Osteoblast (primary cell): ENCODE results near the gene FRMD4A. TPM values are rescaled to one million over a fixed set of nuclear protein-coding genes. Genes with fewer than 3 reads are reported as not detected.

Experiments used
- DNase-seq: peaks from one replicate; pipeline ENCODE4 v3.0.0; 2011; ENCODE audit warnings: low spot score, mixed read lengths; ENCODE audit not compliant: insufficient read length; ENCODE audit errors: missing footprints
- H2AFZ ChIP-seq: 2 replicates; pipeline ENCODE4 v1.6.0; 2011; ENCODE audit warnings: mild to moderate bottlenecking, low read length
- H3K27ac ChIP-seq: 2 replicates; pipeline ENCODE4 v1.5.1; 2011; ENCODE audit warnings: mild to moderate bottlenecking, low read depth, low read length, moderate library complexity
- H3K27me3 ChIP-seq: 2 replicates; pipeline ENCODE4 v1.6.0; 2012; ENCODE audit warnings: mild to moderate bottlenecking, control low read depth, inconsistent platforms, low read length, moderate library complexity; ENCODE audit not compliant: insufficient read depth
- H3K36me3 ChIP-seq: 2 replicates; pipeline ENCODE4 v1.5.1; 2011; ENCODE audit warnings: mild to moderate bottlenecking, low read length, control low read depth, moderate library complexity; ENCODE audit not compliant: insufficient read depth
- H3K4me1 ChIP-seq: 2 replicates; pipeline ENCODE4 v1.5.1; 2011; ENCODE audit warnings: mild to moderate bottlenecking, low read length, control low read depth, moderate library complexity; ENCODE audit not compliant: insufficient read depth
- H3K4me2 ChIP-seq: 2 replicates; pipeline ENCODE4 v1.6.0; 2011; ENCODE audit warnings: mild to moderate bottlenecking, low read length; ENCODE audit not compliant: insufficient read depth
- H3K4me3 ChIP-seq: fragments of 200-600 bp; sonication (generic); 3 replicates; pipeline ENCODE4 v1.5.1; 2012; ENCODE audit warnings: mild to moderate bottlenecking, low read length, inconsistent platforms; ENCODE audit not compliant: insufficient read depth
- H3K79me2 ChIP-seq: 2 replicates; pipeline ENCODE4 v1.6.0; 2012; ENCODE audit warnings: mild to moderate bottlenecking, low read length, control low read depth, inconsistent platforms; ENCODE audit not compliant: insufficient read depth
- H3K9me3 ChIP-seq: 2 replicates; pipeline ENCODE4 v1.5.1; 2011; ENCODE audit warnings: low read depth, low read length, control low read depth
- H4K20me1 ChIP-seq: 2 replicates; pipeline ENCODE4 v1.6.0; 2012; ENCODE audit warnings: mild to moderate bottlenecking, low read length, control low read depth; ENCODE audit not compliant: insufficient read depth
- total RNA-seq: library from RNA; depleted of rRNA; stranded (reverse); fragments of >200 nt; gene quantifications from 2 replicates; pipeline ENCODE4 v1.2.3, GENCODE V29; 2012
- TF ChIP-seq, protein P1 (sequence below): IDR thresholded peaks from 2 replicates; pipeline ENCODE4 v1.5.1; 2011; ENCODE audit warnings: mild to moderate bottlenecking, low read depth, low read length, moderate library complexity; ENCODE audit errors: extremely low read depth

The FRMD4A gene
- total RNA-seq, 1 donor: 41.3 TPM

DNA sequence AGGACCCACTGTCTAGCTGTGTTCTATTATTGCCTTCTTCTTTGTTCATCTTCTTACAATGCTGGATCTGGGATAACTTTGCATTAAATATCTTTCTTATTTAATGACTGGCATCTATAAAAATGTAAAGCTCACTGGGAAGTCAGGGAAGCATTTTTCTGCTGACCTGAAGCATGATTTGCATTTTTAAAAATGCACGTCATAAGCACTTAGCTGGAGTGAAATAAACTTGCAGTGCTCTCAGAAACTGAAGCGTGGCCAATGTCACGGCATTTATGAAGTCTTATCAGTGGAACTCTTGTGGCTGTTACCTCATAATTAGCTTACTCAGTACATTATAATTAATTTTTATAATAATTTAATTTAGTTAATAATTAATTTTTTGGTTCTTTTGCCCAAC, 59.1 kb downstream of the FRMD4A start:
- DNase-seq: no peak
- no peak overlapping the region for H2AFZ ChIP-seq
- no peaks in the 10 kb centered on the region for H3K79me2 ChIP-seq
- no peaks in the 10 kb centered on the region for H4K20me1 ChIP-seq
- H3K9me3 ChIP-seq: no peaks in the 10 kb centered on the region
- H3K4me3 ChIP-seq: no peak overlapping the region
- TF ChIP-seq, protein P1, sequence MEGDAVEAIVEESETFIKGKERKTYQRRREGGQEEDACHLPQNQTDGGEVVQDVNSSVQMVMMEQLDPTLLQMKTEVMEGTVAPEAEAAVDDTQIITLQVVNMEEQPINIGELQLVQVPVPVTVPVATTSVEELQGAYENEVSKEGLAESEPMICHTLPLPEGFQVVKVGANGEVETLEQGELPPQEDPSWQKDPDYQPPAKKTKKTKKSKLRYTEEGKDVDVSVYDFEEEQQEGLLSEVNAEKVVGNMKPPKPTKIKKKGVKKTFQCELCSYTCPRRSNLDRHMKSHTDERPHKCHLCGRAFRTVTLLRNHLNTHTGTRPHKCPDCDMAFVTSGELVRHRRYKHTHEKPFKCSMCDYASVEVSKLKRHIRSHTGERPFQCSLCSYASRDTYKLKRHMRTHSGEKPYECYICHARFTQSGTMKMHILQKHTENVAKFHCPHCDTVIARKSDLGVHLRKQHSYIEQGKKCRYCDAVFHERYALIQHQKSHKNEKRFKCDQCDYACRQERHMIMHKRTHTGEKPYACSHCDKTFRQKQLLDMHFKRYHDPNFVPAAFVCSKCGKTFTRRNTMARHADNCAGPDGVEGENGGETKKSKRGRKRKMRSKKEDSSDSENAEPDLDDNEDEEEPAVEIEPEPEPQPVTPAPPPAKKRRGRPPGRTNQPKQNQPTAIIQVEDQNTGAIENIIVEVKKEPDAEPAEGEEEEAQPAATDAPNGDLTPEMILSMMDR: no peak
- no peaks in the 10 kb centered on the region for H3K4me1 ChIP-seq
- H3K4me2 ChIP-seq: no peak overlapping the region
- H3K27me3 ChIP-seq: peaks cover 32% of the 10 kb centered on the region
- H3K36me3 ChIP-seq: no peaks in the 10 kb centered on the region
- no peak overlapping the region for H3K27ac ChIP-seq

DNA sequence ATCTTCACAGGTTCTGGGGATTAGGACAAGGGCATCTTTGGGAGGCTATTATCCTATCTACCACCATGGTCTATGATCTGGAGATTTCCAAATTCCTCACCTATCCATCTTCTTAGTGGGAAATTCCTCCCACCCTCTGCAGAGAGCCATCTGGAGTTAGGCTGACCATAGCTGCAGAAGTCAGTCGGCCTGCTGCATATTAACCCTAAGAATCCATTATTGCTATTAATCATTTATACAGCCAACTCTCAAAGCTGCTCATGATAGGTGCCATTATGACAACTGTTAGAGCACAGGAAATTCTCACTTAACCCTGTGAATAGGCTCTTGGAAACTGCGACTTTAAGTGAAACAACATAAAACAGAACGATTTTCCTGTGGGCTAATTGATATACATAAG, 60.4 kb downstream of the FRMD4A start:
- no peaks in the 10 kb centered on the region for H3K79me2 ChIP-seq
- H3K4me1 ChIP-seq: no peaks in the 10 kb centered on the region
- H2AFZ ChIP-seq: no peak overlapping the region
- H3K36me3 ChIP-seq: no peaks in the 10 kb centered on the region
- H3K4me2 ChIP-seq: no peak overlapping the region
- TF ChIP-seq, protein P1: no peak
- peaks cover 22% of the 10 kb centered on the region for H3K27me3 ChIP-seq
- H3K4me3 ChIP-seq: no peak overlapping the region
- no peak overlapping the region for H3K27ac ChIP-seq
- H3K9me3 ChIP-seq: no peaks in the 10 kb centered on the region
- no peaks in the 10 kb centered on the region for H4K20me1 ChIP-seq
- no peak for DNase-seq

GRCh38 chr10:14265709-14266108, 65.0 kb downstream of the FRMD4A start:
- H3K4me3 ChIP-seq: no peak overlapping the region
- no peaks in the 10 kb centered on the region for H3K79me2 ChIP-seq
- no peak overlapping the region for H2AFZ ChIP-seq
- DNase-seq: no peak
- peaks cover 38% of the 10 kb centered on the region for H3K27me3 ChIP-seq
- no peaks in the 10 kb centered on the region for H4K20me1 ChIP-seq
- H3K36me3 ChIP-seq: no peaks in the 10 kb centered on the region
- no peak overlapping the region for H3K4me2 ChIP-seq
- H3K4me1 ChIP-seq: no peaks in the 10 kb centered on the region
- TF ChIP-seq, protein P1: no peak
- no peaks in the 10 kb centered on the region for H3K9me3 ChIP-seq
- no peak overlapping the region for H3K27ac ChIP-seq

- Histone ChIP-seq H3K27ac (no peak overlapping the region), H3K4me2 (no peak overlapping the region), H2AFZ (no peak overlapping the region), H3K9me3 (no peaks in the 10 kb centered on the region), H3K36me3 (no peaks in the 10 kb centered on the region), H4K20me1 (no peaks in the 10 kb centered on the region), H3K27me3 (peaks cover 36% of the 10 kb centered on the region), H3K4me1 (no peaks in the 10 kb centered on the region), H3K4me3 (no peak overlapping the region), H3K79me2 (no peaks in the 10 kb centered on the region)
- TF ChIP-seq, protein P1: no peak
- DNase-seq: no peak
Measured at GRCh38 chr10:14262836-14263425, 67.8 kb downstream of the FRMD4A start.
